HG02981 (cell line): ENCODE data around the gene BMP8A.
"Not testable (repeated sequence)": the region's sequence is repeated elsewhere in the genome, so short reads cannot be mapped to it uniquely, and the experiment has no call there.

ENCODE experiments used
- ATAC-seq: cut with Tn5 transposase; IDR thresholded peaks from one replicate; pipeline ENCODE4 v1.9.1; 2021; ENCODE audit warnings: mild to moderate bottlenecking, moderate library complexity; ENCODE audit not compliant: unreplicated experiment

Gene BMP8A

GRCh38 chr1:39481289-39481688 lies 10.1 kb upstream of the BMP8A start:
- no peak for ATAC-seq

- ATAC-seq = no peak
Observed at GRCh38 chr1:39483276-39483675, 8.2 kb upstream of the BMP8A start.

GRCh38 chr1:39484564-39484963 lies 6.9 kb upstream of the BMP8A start:
- no peak for ATAC-seq

- no peak for ATAC-seq
Observed at GRCh38 chr1:39485046-39485803, 6.2 kb upstream of the BMP8A start.

GRCh38 chr1:39488012-39488545 lies 3.4 kb upstream of the BMP8A start:
- ATAC-seq = no peak

GRCh38 chr1:39488793-39489566 lies 2.5 kb upstream of the BMP8A start:
- no peak for ATAC-seq

- no peak for ATAC-seq
Observed at GRCh38 chr1:39489567-39490239, 1.7 kb upstream of the BMP8A start.

GRCh38 chr1:39490596-39491145 lies 765 bp upstream of the BMP8A start:
- ATAC-seq = peak; percentile 21

- not testable (repeated sequence) for ATAC-seq
Observed at GRCh38 chr1:39492118-39493042, 944 bp downstream of the BMP8A start.

- ATAC-seq = not testable (repeated sequence)
Observed at GRCh38 chr1:39493043-39493810, 1.8 kb downstream of the BMP8A start.

GRCh38 chr1:39494671-39495410 lies 3.4 kb downstream of the BMP8A start:
- no peak for ATAC-seq

- ATAC-seq = not testable (repeated sequence)
Observed at GRCh38 chr1:39496520-39496919, 5.1 kb downstream of the BMP8A start.

- ATAC-seq = no peak
Observed at GRCh38 chr1:39497585-39497984, 6.1 kb downstream of the BMP8A start.

GRCh38 chr1:39498096-39498710 lies 6.8 kb downstream of the BMP8A start:
- not testable (repeated sequence) for ATAC-seq

GRCh38 chr1:39498821-39499220 lies 7.4 kb downstream of the BMP8A start:
- not testable (repeated sequence) for ATAC-seq

GRCh38 chr1:39499668-39500067 lies 8.2 kb downstream of the BMP8A start:
- no peak for ATAC-seq

GRCh38 chr1:39500862-39501389 lies 9.5 kb downstream of the BMP8A start:
- no peak for ATAC-seq

GRCh38 chr1:39501666-39502065 lies 10.2 kb downstream of the BMP8A start:
- no peak for ATAC-seq
